Renal cortical epithelial cell (primary cell): Measurements from ENCODE around the gene ADRM1. TPM values are rescaled to one million over a fixed set of nuclear protein-coding genes. Genes with fewer than 3 reads are reported as not detected.

Source experiments
- DNase-seq: peaks from one replicate; pipeline ENCODE4 v3.0.0-alpha.2; 2011; ENCODE audit warnings: low read depth
- total RNA-seq: library from RNA; depleted of rRNA; stranded (reverse); fragments of >200 nt; gene quantifications from 2 replicates; pipeline ENCODE4 v1.2.3, GENCODE V29; 2014

The ADRM1 gene
- total RNA-seq, 1 donor from 2014 or later: 85.2 TPM

DNA sequence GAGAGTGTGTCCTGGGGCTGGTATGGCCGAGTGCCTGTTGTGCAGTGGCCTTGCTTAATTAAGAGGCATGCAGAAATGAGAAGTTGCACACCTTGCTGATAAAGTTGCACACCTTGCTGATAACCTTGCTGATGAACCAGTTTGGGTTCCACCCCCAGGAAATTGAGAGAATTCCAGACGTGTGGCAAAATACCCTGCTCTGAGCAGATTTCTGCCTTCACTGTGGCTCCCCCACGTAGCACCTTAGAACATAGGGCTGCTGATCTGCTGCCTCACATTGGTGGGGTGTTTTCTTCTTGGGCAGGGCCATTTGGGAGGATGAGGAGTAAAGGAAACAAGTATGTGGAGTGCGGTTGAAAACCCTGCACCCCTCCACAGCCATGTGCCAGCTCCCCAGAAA is 22.5 kb upstream of the ADRM1 start:
- DNase-seq: no peak

DNA sequence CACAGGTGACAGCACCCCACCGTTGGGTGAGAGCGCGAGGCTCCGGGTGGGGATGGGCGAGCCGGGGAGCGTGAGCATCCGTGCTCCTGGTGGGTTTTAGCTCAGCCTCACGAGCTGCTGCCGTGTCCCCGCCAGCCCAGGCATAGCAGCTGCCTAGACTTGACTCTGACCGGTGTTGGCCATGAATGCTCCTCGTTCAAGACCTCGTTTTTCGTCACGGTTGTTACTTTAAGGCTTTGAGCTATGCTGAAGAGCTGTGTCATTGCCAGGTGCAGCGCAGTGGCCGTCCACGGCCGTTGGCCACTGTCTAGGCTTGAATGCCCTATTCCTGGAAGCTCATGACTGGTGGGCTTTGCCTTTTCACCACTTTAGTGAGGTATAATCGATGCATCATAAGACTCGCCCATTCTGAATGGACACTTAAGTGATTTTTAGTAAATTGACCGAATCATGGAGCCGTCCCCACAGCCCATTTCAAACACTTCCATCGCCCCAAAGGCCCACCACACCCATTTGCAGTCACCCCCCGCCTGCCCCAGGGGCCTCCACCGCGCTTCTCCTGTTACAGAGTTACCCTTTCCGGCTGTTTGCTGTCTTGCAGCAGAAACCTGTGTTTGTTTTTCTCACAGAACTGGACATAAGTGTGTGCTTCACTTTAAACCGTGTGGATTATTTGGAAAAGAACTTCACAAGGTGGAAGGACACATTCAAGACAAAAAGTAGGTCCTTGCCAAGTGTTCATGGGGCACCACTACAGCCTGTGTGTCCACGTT is 21.4 kb upstream of the ADRM1 start:
- no peak for DNase-seq

DNA sequence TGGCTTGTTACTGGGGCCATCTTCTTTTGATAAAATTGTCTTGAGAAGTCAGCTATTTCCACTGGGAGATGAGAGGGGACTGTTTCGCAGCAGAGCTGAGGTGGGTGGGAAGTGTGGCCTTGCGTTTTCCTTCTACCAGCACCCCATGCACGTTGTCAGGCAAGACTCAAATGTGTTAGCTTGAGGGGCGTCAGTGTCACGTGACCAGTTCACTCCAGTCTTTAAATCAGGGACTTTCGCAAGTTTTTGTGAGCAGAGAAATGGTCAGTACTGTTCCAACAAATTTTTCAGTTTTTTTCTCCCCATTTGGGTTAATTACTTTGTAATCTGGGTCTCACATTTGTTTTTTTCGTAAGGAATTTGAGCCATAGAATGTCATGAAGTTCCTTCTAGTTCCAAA is 20.7 kb upstream of the ADRM1 start:
- DNase-seq: no peak

DNA sequence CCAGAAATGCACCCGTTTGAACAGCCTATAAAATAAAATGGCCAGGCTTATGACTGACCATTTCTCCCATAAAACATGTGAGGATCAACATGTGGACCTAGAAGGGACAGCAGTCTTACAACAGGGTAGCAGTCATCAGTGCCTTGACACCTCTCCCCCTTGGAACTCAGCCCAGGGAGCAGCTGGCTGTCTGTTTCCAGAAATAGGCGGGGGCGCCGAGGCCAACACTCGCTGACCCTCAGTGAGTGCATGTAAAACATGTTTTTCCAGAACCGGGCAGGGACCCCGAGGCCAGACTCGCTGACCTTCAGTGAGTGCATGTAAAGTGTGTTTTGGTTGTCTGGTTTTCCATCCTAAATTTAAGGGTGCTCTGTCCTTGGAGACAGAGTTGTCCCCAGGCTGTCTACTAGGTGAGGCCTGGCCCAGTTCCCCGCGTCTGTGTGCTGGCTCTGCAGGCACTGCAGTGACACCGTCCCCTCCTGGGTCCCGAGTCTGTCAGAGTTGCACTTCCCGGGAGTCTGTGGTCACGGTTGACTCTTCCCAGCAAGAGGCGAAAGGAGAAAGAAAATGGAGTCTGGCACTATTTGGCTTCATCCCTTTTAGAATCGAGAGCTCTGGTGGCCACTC is 19.8 kb upstream of the ADRM1 start:
- no peak for DNase-seq

DNA sequence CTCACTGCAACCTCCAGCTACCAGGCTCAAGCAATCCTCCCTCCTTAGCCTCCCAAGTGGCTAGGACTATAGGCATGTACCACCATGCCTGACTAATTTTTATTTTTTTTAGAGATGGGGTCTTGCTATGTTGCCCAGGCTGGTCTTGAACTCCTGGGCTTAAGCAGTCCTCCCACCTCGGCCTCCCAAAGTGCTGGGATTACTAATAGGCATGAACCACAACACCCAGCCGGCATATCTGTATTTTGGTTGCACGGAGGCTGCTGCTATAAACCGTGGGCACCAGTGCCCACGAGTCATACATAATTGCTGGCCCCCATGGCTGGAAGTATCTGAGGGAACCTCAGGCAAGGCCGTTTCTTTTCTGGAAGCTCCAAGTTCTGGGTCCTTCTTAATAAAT is 18.3 kb upstream of the ADRM1 start:
- no peak for DNase-seq

DNA sequence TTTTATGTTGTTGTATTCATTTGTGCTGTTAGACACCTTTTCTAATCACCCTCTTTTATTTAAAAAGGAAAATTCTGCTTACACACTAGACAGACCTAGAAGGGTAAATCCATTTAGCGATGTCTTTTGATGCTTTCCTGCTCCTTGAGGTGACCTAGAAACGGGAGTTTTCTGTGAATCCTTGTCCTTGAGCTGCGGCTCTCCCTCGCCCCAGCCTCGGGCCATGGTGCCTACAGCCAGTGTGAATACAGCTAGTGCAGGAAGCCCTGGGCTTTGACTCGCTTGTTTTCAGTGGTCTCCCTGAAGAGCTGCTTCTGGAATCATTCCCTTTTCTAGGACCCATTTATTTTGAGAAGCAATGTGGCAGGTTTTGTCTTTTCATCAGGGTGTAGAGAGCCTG is 17.6 kb upstream of the ADRM1 start:
- DNase-seq: no peak

DNA sequence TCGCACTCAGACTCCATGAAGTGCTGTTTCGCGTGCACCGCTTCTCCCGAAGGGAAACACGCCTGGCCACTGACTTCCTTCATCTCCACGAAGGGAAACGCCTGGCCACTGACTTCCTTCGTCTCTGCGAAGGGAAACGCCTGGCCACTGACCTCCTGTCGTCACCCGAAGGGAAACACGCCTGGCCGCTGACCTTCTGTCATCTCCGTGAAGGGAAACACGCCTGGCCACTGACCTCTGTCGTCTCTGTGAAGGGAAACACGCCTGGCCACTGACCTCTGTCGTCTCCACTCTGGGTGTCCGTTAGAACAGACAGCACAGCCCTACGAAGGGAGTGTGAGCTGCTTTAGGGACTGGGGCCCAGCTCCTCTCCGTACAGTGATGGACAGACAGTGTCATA is 17.1 kb upstream of the ADRM1 start:
- no peak for DNase-seq

DNA sequence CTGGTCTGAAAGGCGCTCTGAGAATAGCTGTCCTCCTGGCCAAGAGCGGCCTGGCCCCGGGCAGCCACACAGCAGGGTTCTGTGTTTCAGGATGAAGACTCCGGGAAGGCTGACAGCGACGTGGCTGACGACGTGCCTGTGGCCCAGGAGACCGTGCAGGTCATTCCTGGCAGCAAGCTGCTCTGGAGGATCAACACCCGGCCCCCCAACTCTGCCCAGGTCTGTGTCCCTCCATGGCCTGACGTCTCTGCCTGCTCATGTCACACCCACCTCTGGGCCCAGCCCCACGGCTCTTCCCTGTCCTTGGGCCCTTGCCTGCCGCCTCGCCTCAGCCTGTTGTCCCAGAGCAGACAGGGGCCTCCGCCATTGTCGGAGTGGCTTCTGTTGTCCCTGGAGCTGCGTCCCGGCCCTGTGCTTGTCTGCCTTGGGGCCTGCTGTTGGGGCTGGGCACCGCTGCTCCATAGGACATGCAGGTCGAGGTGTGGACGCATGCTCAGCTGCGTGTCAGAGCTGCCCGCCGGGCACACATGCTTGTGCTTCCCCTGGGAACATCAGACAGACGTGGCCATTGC is 16.2 kb upstream of the ADRM1 start:
- no peak for DNase-seq

DNA sequence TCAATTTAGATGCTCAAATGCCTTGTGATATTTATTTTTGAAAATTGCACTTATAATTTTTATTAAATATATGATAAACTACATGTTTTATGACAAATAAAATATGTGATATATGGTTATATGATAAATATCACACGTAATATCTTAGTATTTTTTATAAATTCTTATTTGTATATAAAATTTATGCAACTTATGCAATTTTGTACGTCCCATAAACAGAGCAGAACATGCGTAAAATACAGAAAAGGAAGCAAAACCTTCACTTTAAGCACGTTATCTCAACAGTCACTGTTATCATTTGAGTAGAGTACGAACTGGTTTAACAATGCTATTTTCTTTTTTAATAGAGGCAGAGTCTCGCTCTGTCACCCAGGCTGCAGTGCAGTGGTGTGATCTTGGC is 15.7 kb upstream of the ADRM1 start:
- DNase-seq: no peak

DNA sequence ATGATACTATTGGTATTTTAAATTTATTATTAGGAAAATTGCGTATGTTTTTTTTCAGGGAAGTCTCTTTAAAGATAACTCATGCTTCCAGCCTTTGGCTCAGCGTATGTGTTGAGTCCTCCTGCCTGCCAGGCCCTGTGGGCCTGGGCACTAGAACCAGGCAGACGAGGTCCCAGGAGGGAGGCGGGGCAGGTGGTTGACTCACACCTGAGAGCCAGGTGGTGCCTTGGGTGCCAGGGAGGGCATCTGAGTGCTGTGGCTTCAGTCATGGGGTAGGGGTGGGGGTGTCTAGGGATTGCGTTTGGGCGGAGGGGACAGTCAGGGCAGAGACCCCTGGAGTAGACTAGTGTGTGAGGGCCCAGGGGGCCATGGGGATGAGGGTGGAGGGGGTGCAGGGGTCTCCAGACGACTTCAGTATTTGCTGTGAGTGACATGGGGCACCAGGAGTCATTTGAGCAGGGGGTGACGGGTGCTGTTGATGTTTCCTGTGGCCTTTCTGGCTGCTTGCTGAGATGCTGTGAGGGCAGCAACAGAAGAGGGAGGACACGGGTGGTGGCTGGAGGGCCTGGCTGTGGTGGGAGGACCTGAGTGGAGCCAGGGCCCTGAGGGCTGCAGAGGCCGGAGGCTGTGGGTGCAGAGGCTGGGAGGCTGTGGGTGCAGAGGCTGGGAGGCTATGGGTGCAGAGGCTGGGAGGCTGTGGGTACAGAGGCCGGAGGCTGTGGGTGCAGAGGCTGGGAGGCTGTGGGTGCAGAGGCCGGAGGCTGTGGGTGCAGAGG is 14.8 kb upstream of the ADRM1 start:
- DNase-seq: no peak

DNA sequence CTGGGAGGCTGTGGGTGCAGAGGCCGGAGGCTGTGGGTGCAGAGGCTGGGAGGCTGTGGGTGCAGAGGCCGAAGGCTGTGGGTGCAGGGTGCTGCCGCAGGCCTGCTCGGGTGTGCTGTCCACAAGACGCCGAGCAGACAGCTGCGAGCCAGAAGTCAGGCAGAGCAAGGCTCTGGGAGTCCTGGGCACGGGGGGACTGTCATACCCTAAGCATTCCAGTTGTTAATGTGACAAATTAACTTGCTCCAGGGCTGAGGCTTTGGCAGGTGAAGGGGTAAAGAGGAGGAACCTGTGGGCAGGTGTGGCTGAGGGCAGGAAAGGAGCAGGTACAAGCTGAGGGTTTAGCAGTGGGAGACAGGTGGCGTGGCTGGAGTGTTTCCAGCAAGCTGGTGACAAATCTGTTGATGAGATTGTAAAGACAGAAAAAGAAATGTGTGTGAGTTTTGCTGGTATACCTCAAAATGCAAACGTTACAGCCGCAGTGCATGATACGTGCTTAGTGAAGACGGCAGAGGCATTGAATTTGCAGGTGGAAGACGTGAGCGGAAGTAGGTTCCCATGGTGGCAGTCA is 14.2 kb upstream of the ADRM1 start:
- no peak for DNase-seq

DNA sequence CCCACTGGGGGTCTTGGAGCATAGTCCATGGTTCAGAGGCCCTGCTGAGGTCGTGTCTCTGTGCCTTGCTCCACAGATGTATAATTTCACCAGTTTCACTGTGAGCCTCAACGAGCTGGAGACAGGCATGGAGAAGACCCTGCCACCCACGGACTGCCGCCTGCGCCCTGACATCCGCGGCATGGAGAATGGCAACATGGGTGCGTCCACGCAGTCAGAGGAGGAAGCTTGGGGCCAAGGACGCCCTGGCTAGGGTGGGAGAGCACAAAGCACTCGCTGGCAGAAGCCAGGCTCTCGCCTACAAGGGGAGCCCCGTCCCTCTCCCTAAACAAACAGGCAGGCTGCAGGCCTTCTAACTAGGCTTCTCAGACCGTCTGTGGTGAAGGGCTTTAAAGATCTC is 13.7 kb upstream of the ADRM1 start:
- no peak for DNase-seq

DNA sequence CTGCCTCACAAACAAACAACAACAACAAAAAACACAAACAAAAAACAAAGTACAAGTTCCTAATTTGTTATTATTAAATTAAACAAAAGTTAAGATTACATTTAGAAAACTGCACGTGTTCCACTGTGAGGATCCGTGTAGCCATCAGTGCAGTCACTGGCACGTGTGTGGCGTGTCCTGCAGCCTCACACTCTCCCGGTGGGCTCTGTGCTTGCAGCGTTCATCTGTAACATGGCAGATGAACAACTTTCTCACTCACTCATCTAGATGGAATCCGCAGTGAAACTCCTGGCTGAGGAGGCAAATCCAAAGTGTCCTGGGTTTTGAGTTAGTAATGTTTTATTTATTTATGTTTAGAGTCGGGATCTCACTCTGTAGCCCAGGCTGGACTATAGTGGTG is 12.9 kb upstream of the ADRM1 start:
- no peak for DNase-seq

DNA sequence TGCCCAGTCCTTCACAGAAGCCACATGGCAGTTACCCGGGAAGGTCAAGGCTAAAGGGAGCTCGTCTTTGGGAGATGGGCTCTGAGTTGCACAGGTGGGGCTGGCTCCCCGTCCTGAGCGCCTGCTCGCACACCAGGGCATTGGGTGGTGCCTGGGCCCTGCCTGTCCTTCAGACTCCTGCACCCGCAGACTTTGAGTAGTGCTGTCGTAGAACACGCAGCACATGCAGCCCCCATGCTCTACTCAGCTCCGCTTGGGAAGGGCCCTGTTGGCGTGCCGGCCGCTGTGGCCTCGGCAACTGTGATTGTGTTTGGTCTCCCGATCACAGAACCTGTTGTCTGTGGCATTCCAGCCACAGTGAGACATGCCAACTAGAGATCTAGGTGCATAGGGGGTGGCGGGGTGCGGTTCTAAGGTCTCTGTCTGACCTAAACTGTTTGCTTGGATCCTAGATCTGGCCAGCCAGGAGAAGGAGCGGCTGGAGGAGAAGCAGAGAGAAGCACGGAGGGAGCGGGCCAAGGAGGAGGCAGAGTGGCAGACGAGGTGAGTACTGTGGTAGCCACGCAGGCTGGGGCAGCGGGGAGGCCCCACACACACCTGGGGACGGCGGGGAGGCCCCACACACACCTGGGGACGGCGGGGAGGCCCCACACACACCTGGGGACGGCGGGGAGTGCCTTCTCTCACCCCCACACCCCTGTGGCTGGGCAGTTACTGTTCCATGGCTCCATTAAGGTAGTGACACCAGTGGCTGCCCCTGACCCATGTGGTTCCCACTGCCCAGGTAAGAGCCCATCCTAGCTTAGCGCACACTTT is 11.3 kb upstream of the ADRM1 start:
- DNase-seq: no peak

DNA sequence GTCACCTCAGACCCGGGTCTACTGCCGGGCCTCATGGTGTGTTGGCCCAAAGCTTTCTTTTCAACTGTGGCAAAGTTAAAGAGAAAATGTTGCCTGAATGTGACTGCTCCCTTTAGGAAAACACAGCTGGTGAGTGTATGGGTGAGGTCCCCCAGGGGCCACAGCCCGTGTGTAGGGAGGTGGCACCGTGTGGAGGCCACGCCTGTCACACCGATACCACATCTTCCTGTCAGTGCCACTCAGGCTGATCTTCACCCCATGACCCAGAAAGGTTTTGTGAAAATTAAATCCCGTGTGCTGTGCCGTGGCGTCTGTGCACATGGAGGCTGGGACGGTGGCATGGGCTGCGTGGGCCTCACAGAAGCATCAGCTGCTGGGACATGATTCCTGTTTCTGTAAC is 10.7 kb upstream of the ADRM1 start:
- no peak for DNase-seq

DNA sequence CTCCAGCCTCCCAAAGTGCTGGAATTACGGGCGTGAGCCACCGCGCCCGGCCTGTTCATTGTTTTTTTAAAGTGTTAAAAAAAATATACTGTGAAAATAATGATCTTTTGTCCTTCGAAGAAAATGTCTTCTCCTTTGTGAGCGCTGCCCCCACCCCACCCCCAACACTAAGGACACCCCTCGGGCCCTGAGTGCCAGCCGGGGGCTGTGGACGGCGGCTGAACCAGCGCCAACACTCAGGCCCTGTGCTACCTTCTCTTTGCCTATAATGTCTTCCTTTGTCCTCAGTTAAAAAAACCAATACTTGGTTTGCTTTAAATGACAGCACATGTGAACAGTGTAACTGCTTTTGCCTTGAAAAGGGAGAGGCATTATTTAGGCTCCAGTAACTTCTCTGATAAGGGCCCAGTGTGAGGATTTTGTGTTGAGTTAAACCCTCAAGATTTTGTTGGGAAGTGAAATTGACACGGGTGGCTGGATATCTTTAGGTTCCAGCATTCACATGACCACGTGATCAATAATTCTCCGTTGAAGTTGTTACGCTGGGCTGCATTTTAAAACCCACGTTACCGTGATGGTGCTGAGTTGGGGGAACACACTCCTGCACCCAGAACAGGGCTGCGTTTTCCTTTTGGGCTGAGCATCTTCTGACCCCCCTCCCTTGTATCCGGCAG is 9.5 kb upstream of the ADRM1 start:
- DNase-seq: no peak

DNA sequence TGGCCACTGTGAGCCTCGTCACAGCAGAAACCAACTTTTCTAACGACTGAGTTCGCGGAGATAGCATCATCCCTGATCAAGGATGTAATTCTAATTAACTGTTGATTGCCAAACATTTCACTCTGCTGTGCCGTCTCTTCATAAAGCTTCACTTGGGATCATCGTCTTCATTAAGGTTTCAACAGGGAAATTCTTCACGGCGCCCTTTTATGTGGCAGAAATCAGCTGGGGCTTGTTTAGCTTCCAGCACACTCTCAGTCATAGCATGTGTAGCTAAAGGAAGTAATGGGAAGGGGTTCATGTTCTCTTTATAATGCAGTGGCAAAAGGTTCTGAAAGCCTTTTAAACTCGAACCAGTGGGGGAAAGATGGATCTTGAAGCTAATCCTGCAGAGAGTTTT is 8.9 kb upstream of the ADRM1 start:
- DNase-seq: no peak

DNA sequence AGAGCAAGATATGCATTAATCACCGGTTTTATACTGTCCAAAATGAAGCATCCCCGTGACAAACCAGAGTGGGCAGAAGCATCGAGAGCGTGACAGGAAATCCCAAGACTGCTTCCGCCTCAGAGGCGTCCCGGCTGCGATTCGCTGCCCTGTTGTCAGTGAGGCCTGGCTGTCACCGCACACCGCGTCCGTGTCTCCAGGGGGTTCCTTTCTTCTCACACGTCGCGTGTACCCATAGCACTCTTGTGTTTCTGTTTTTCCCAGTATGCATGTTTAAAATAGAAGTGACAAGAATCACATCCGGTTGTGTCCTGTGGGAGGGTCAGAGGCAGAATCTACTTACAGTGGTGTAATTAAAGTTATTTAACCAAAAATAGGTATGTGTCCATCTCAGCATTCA is 8.3 kb upstream of the ADRM1 start:
- DNase-seq: no peak

DNA sequence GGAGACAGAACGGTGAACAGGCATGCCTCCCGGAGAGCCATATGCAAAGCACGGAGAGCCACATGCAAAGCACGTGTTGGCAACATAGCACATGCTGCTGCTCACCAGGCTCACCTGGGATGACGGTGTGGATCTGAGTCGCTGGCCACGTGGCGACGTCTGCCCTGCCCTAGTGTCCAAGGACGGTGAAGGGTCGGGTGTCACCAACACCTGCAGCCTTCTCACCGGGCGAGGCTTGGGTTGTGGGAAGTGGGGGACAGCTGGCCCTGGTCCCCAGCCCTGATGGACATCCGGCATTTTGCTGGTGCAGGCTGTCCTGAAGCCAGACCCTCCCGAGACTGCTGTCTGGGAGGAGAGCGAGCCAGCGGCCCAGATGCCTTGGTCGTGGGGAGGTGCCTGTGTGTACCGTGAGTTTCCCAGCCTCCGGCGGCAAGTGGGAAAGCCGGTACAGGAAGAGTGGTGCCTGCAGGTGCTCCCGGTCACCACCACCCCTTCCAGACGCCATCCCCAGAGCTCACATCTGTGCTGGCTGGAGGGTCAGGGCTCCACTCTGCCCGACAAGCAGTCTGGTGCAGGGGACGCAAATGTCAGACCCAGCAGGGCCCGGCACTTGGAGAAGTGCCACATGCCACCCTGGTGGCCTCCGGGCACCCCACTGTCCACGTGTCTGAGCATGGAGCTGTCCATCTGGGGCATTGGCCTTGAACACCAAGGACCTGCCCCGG is 5.9 kb upstream of the ADRM1 start:
- DNase-seq: no peak
